Measurements from ENCODE around the gene SLC25A18.

SLC25A18 gene

GRCh38 chr22:17580441-17581031 lies 17.2 kb downstream of the SLC25A18 start:
- H3K4me1 ChIP-seq (ENCODE audit: insufficient read depth, insufficient read length): peaks cover 15% of the 10 kb centered on the region
- peak overlapping the region; percentile 32 for H3K9ac ChIP-seq (ENCODE audit: insufficient read length, low read depth)
- peaks cover 10% of the 10 kb centered on the region for H3K36me3 ChIP-seq (ENCODE audit: insufficient read depth, insufficient read length, low read length)
- TF ChIP-seq ZNF274 (IDR thresholded peaks at IDR 0.05; ENCODE audit: low read depth, low read length) (no peak), YY1 (IDR thresholded peaks at IDR 0.05; ENCODE audit: insufficient read depth, insufficient read length) (no peak), SUZ12 (IDR thresholded peaks at IDR 0.05; ENCODE audit: extremely low read depth, insufficient read depth, insufficient read length) (no peak)
- H3K9me3 ChIP-seq (ENCODE audit: insufficient read depth, low read length): no peaks in the 10 kb centered on the region
- peak; percentile 49 for DNase-seq (ENCODE audit: low read depth, low spot score)
- no peak overlapping the region for H3K4me3 ChIP-seq (ENCODE audit: insufficient read length, low read depth)
- H3K27me3 ChIP-seq (ENCODE audit: insufficient read depth, insufficient read length): no peaks in the 10 kb centered on the region

- H3K9ac ChIP-seq (ENCODE audit: insufficient read length, low read depth): peak overlapping the region; percentile 61
- peaks cover 15% of the 10 kb centered on the region for H3K4me1 ChIP-seq (ENCODE audit: insufficient read depth, insufficient read length)
- DNase-seq (ENCODE audit: low read depth, low spot score): no peak
These were observed 17.8 kb downstream of the SLC25A18 start for GRCh38 chr22:17581056-17581455.

GRCh38 chr22:17581631-17582030 lies 18.3 kb downstream of the SLC25A18 start:
- Histone ChIP-seq H3K9me3 (ENCODE audit: insufficient read depth, low read length) (no peaks in the 10 kb centered on the region), H3K4me3 (ENCODE audit: insufficient read length, low read depth) (no peak overlapping the region), H3K27me3 (ENCODE audit: insufficient read depth, insufficient read length) (no peaks in the 10 kb centered on the region), H3K9ac (ENCODE audit: insufficient read length, low read depth) (peak overlapping the region; percentile 61), H3K36me3 (ENCODE audit: insufficient read depth, insufficient read length, low read length) (peaks cover 10% of the 10 kb centered on the region), H3K4me1 (ENCODE audit: insufficient read depth, insufficient read length) (peaks cover 15% of the 10 kb centered on the region)
- TF ChIP-seq SUZ12 (IDR thresholded peaks at IDR 0.05; ENCODE audit: extremely low read depth, insufficient read depth, insufficient read length) (no peak), YY1 (IDR thresholded peaks at IDR 0.05; ENCODE audit: insufficient read depth, insufficient read length) (no peak), ZNF274 (IDR thresholded peaks at IDR 0.05; ENCODE audit: low read depth, low read length) (no peak)
- no peak for DNase-seq (ENCODE audit: low read depth, low spot score)

More at GRCh38 chr22:17581056-17581455, 17.8 kb downstream of the SLC25A18 start:
- TF ChIP-seq YY1 (IDR thresholded peaks at IDR 0.05; ENCODE audit: insufficient read depth, insufficient read length) (no peak), SUZ12 (IDR thresholded peaks at IDR 0.05; ENCODE audit: extremely low read depth, insufficient read depth, insufficient read length) (no peak), ZNF274 (IDR thresholded peaks at IDR 0.05; ENCODE audit: low read depth, low read length) (no peak)
- Histone ChIP-seq H3K4me3 (ENCODE audit: insufficient read length, low read depth) (no peak overlapping the region), H3K27me3 (ENCODE audit: insufficient read depth, insufficient read length) (no peaks in the 10 kb centered on the region), H3K9me3 (ENCODE audit: insufficient read depth, low read length) (no peaks in the 10 kb centered on the region), H3K36me3 (ENCODE audit: insufficient read depth, insufficient read length, low read length) (peaks cover 10% of the 10 kb centered on the region)

- Histone ChIP-seq H3K9ac (ENCODE audit: insufficient read length, low read depth) (no peak overlapping the region), H3K4me1 (ENCODE audit: insufficient read depth, insufficient read length) (peaks cover 24% of the 10 kb centered on the region), H3K36me3 (ENCODE audit: insufficient read depth, insufficient read length, low read length) (peaks cover 16% of the 10 kb centered on the region), H3K4me3 (ENCODE audit: insufficient read length, low read depth) (no peak overlapping the region), H3K9me3 (ENCODE audit: insufficient read depth, low read length) (no peaks in the 10 kb centered on the region), H3K27me3 (ENCODE audit: insufficient read depth, insufficient read length) (no peaks in the 10 kb centered on the region)
- DNase-seq (ENCODE audit: low read depth, low spot score): no peak
- TF ChIP-seq SUZ12 (IDR thresholded peaks at IDR 0.05; ENCODE audit: extremely low read depth, insufficient read depth, insufficient read length): no peak
- TF ChIP-seq ZNF274 (IDR thresholded peaks at IDR 0.05; ENCODE audit: low read depth, low read length): no peak
- no peak for TF ChIP-seq YY1 (IDR thresholded peaks at IDR 0.05; ENCODE audit: insufficient read depth, insufficient read length)
These were observed 19.9 kb downstream of the SLC25A18 start for GRCh38 chr22:17583151-17583550.

- Histone ChIP-seq H3K4me3 (ENCODE audit: insufficient read length, low read depth) (no peak overlapping the region), H3K36me3 (ENCODE audit: insufficient read depth, insufficient read length, low read length) (peaks cover 43% of the 10 kb centered on the region), H3K9ac (ENCODE audit: insufficient read length, low read depth) (no peak overlapping the region), H3K4me1 (ENCODE audit: insufficient read depth, insufficient read length) (peaks cover 12% of the 10 kb centered on the region), H3K27me3 (ENCODE audit: insufficient read depth, insufficient read length) (no peaks in the 10 kb centered on the region), H3K9me3 (ENCODE audit: insufficient read depth, low read length) (no peaks in the 10 kb centered on the region)
- TF ChIP-seq YY1 (IDR thresholded peaks at IDR 0.05; ENCODE audit: insufficient read depth, insufficient read length): no peak
- no peak for TF ChIP-seq SUZ12 (IDR thresholded peaks at IDR 0.05; ENCODE audit: extremely low read depth, insufficient read depth, insufficient read length)
- TF ChIP-seq ZNF274 (IDR thresholded peaks at IDR 0.05; ENCODE audit: low read depth, low read length): no peak
- no peak for DNase-seq (ENCODE audit: low read depth, low spot score)
These were observed 23.6 kb downstream of the SLC25A18 start for GRCh38 chr22:17586831-17587440.

GRCh38 chr22:17587629-17588028 lies 24.3 kb downstream of the SLC25A18 start:
- Histone ChIP-seq H3K27me3 (ENCODE audit: insufficient read depth, insufficient read length) (no peaks in the 10 kb centered on the region), H3K9ac (ENCODE audit: insufficient read length, low read depth) (no peak overlapping the region), H3K4me1 (ENCODE audit: insufficient read depth, insufficient read length) (peaks cover 14% of the 10 kb centered on the region), H3K36me3 (ENCODE audit: insufficient read depth, insufficient read length, low read length) (peaks cover 47% of the 10 kb centered on the region), H3K9me3 (ENCODE audit: insufficient read depth, low read length) (no peaks in the 10 kb centered on the region), H3K4me3 (ENCODE audit: insufficient read length, low read depth) (no peak overlapping the region)
- DNase-seq (ENCODE audit: low read depth, low spot score): no peak
- TF ChIP-seq ZNF274 (IDR thresholded peaks at IDR 0.05; ENCODE audit: low read depth, low read length) (no peak), SUZ12 (IDR thresholded peaks at IDR 0.05; ENCODE audit: extremely low read depth, insufficient read depth, insufficient read length) (no peak), YY1 (IDR thresholded peaks at IDR 0.05; ENCODE audit: insufficient read depth, insufficient read length) (no peak)

- H3K9me3 ChIP-seq (ENCODE audit: insufficient read depth, low read length): no peaks in the 10 kb centered on the region
- H3K27me3 ChIP-seq (ENCODE audit: insufficient read depth, insufficient read length): no peaks in the 10 kb centered on the region
- no peak for DNase-seq (ENCODE audit: low read depth, low spot score)
- H3K4me3 ChIP-seq (ENCODE audit: insufficient read length, low read depth): no peak overlapping the region
- peaks cover 14% of the 10 kb centered on the region for H3K4me1 ChIP-seq (ENCODE audit: insufficient read depth, insufficient read length)
- H3K36me3 ChIP-seq (ENCODE audit: insufficient read depth, insufficient read length, low read length): peaks cover 48% of the 10 kb centered on the region
- TF ChIP-seq ZNF274 (IDR thresholded peaks at IDR 0.05; ENCODE audit: low read depth, low read length): no peak
- no peak for TF ChIP-seq SUZ12 (IDR thresholded peaks at IDR 0.05; ENCODE audit: extremely low read depth, insufficient read depth, insufficient read length)
- TF ChIP-seq YY1 (IDR thresholded peaks at IDR 0.05; ENCODE audit: insufficient read depth, insufficient read length): no peak
- H3K9ac ChIP-seq (ENCODE audit: insufficient read length, low read depth): no peak overlapping the region
These were observed 25.3 kb downstream of the SLC25A18 start for GRCh38 chr22:17588606-17589005.

Measured in NT2/D1 (cell line).